A673 (cell line): ENCODE measurements around the gene IDH1. TPM values are rescaled to one million over a fixed set of nuclear protein-coding genes. Genes with fewer than 3 reads are reported as not detected.
"Not testable (repeated sequence)": the region's sequence is repeated elsewhere in the genome, so short reads cannot be mapped to it uniquely, and the experiment has no call there.

Experiments
- BruUV-seq: library from RNA; stranded (reverse); fragments of 400-500 nt; replicated peaks from 2 replicates; lab custom pipeline; 2021; lab: Mats Ljungman, UMichigan
- CTCF ChIA-PET: fragments of 300-600 bp; sonication (Branson Sonifier 250); formaldehyde crosslinking; loops from one replicate; lab custom pipeline; 2022; ENCODE audit warnings: antibody characterized with exemption; lab: Charles Lee
- POLR2A ChIA-PET: fragments of 300-600 bp; sonication (Branson Sonifier 250); formaldehyde crosslinking; loops from one replicate; lab custom pipeline; 2022; ENCODE audit warnings: antibody characterized with exemption; ENCODE audit not compliant: low non-redundant PET; lab: Charles Lee
- DNase-seq: peaks from one replicate; pipeline ENCODE4 v3.0.0-alpha.2; 2015; ENCODE audit warnings: low spot score
- H3K27ac ChIP-seq: fragments of 200-600 bp; sonication (generic); 2 replicates; pipeline ENCODE4 v1.5.1; 2016; ENCODE audit warnings: mixed run types, low read depth, mild to moderate bottlenecking, mixed read lengths, antibody characterized with exemption, low read length; ENCODE audit not compliant: poor library complexity, severe bottlenecking
- H3K27me3 ChIP-seq: fragments of 200-600 bp; sonication (generic); replicated peaks from 2 replicates; pipeline ENCODE4 v1.6.1; 2017; ENCODE audit warnings: mixed run types, low read depth, mild to moderate bottlenecking, mixed read lengths, antibody characterized with exemption, low read length; ENCODE audit not compliant: insufficient read depth, poor library complexity
- H3K36me3 ChIP-seq: fragments of 200-600 bp; sonication (generic); 2 replicates; pipeline ENCODE4 v1.6.1; 2016; ENCODE audit warnings: mixed run types, mild to moderate bottlenecking, mixed read lengths, antibody characterized with exemption, low read length; ENCODE audit not compliant: insufficient read depth, poor library complexity, severe bottlenecking
- H3K4me1 ChIP-seq: fragments of 200-600 bp; sonication (generic); 2 replicates; pipeline ENCODE4 v1.6.1; 2017; ENCODE audit warnings: mixed run types, mild to moderate bottlenecking, mixed read lengths, antibody characterized with exemption, low read length; ENCODE audit not compliant: insufficient read depth, poor library complexity, severe bottlenecking
- H3K4me3 ChIP-seq: fragments of 200-600 bp; sonication (generic); 2 replicates; pipeline ENCODE4 v1.5.1; 2016; ENCODE audit warnings: low read depth, mixed run types, mild to moderate bottlenecking, mixed read lengths, low read length; ENCODE audit not compliant: poor library complexity, severe bottlenecking
- H3K9me3 ChIP-seq: fragments of 200-600 bp; sonication (generic); 2 replicates; pipeline ENCODE4 v1.6.1; 2016; ENCODE audit warnings: mixed run types, low read depth, mild to moderate bottlenecking, mixed read lengths, antibody characterized with exemption, low read length; ENCODE audit not compliant: poor library complexity, severe bottlenecking
- CTCF ChIP-seq: fragments of 300-800, 200-600 bp; sonication (generic); conservative IDR thresholded peaks from 2 replicates; pipeline ENCODE4 v1.5.1; 2017; ENCODE audit warnings: low read depth, mild to moderate bottlenecking, antibody characterized with exemption, low read length, moderate library complexity, mixed read lengths
- EZH2 ChIP-seq: fragments of 200-600 bp; sonication (generic); IDR thresholded peaks from 2 replicates; pipeline ENCODE4 v1.6.1; 2017; ENCODE audit warnings: borderline replicate concordance, low read depth, mild to moderate bottlenecking, mixed read lengths, antibody characterized with exemption, low read length; ENCODE audit not compliant: poor library complexity, severe bottlenecking
- intact Hi-C: fragments of 100-400 bp; cut with micrococcal nuclease; formaldehyde crosslinking; loops from one replicate; pipeline ENCODE4 v1.10.0; 2022; ENCODE audit not compliant: unreplicated experiment
- total RNA-seq: library from RNA; stranded (reverse); gene quantifications from 2 replicates; pipeline ENCODE4 v1.2.3, GENCODE V29; 2021

Gene IDH1
- total RNA-seq, 1 experiment from 2014 or later: 191 TPM

- no peak for DNase-seq
- no TSS peak for BruUV-seq
- Histone ChIP-seq H3K4me3 (no peak overlapping the region), H3K36me3 (peaks cover 61% of the 10 kb centered on the region), H3K27ac (no peak overlapping the region), H3K4me1 (no peaks in the 10 kb centered on the region), H3K27me3 (no peaks in the 10 kb centered on the region), H3K9me3 (no peaks in the 10 kb centered on the region)
- CTCF ChIA-PET: no interaction called here
- TF ChIP-seq EZH2: no peak
- no peak for TF ChIP-seq CTCF
- POLR2A ChIA-PET: no interaction called here
- intact Hi-C loops: no loop called here
Measured at GRCh38 chr2:208274748-208275147, 19.9 kb upstream of the IDH1 start.

- Histone ChIP-seq H3K4me1 (peaks cover 17% of the 10 kb centered on the region), H3K36me3 (peaks cover 24% of the 10 kb centered on the region), H3K4me3 (no peak overlapping the region), H3K27me3 (no peaks in the 10 kb centered on the region), H3K9me3 (no peaks in the 10 kb centered on the region), H3K27ac (no peak overlapping the region)
- peak; percentile 42 for DNase-seq
- ChIA-PET POLR2A (no interaction called here), CTCF (interaction anchor here (0.5 to 0.9 kb wide), 2 partner anchors 9 to 167 kb away, joined by 3 read pairs; no protein-coding TSS in a partner anchor)
- no peak for TF ChIP-seq EZH2
- TF ChIP-seq CTCF: peak; percentile 43
- intact Hi-C loops: loop anchor here (10.0 kb wide), 1 partner anchor 644 kb away; the partner anchor contains the start of gene METTL21A
- no TSS peak for BruUV-seq
Measured at GRCh38 chr2:208269091-208269490, 14.2 kb upstream of the IDH1 start.

GRCh38 chr2:208268156-208268952 lies 13.5 kb upstream of the IDH1 start:
- POLR2A ChIA-PET: no interaction called here
- intact Hi-C loops: loop anchor here (10.0 kb wide), 1 partner anchor 644 kb away; the partner anchor contains the start of gene METTL21A

GRCh38 chr2:208267526-208267925 lies 12.7 kb upstream of the IDH1 start:
- BruUV-seq, H3K27me3 ChIP-seq, CTCF ChIA-PET, H3K9me3 ChIP-seq, POLR2A ChIA-PET, DNase-seq: not testable (repeated sequence)
- intact Hi-C loops: loop anchor here (10.0 kb wide), 1 partner anchor 643 kb away; the partner anchor contains the start of gene METTL21A
- peak overlapping the region; percentile 86 for H3K4me3 ChIP-seq
- peaks cover 17% of the 10 kb centered on the region for H3K4me1 ChIP-seq
- peak overlapping the region; percentile 59 for H3K27ac ChIP-seq
- peaks cover 11% of the 10 kb centered on the region for H3K36me3 ChIP-seq

More at GRCh38 chr2:208268156-208268952, 13.5 kb upstream of the IDH1 start:
- Histone ChIP-seq H3K9me3 (no peaks in the 10 kb centered on the region), H3K36me3 (peaks cover 19% of the 10 kb centered on the region), H3K4me3 (no peak overlapping the region), H3K27ac (peak overlapping the region; percentile 59), H3K4me1 (peaks cover 17% of the 10 kb centered on the region), H3K27me3 (no peaks in the 10 kb centered on the region)
- DNase-seq: no peak
- CTCF ChIA-PET: interaction anchor here (0.9 kb wide), 1 partner anchor 166 kb away, joined by 3 read pairs; no protein-coding TSS in a partner anchor
- TF ChIP-seq CTCF: no peak
- TF ChIP-seq EZH2: no peak
- BruUV-seq: no TSS peak
